Liver (tissue), 9 donors: ENCODE results near the gene KCNA2. TPM values are rescaled to one million over a fixed set of nuclear protein-coding genes. Genes with fewer than 3 reads are reported as not detected.

Experiments used
- DNase-seq: peaks from one replicate; pipeline ENCODE4 v3.0.0-alpha.2; 2017; ENCODE audit warnings: low spot score
- H3K27ac ChIP-seq, 2 donors: one replicate each; pipeline ENCODE4 v1.7.0; 2013; ENCODE audit warnings: inconsistent platforms in 2 of 2, low read length in 2 of 2, control low read depth in 1 of 2, low read depth in 1 of 2, mild to moderate bottlenecking in 1 of 2
- H3K27me3 ChIP-seq, 4 donors: one replicate each; pipeline versions ENCODE4 v1.6.1 to v1.7.0; 2013; ENCODE audit warnings: low read length in 3 of 4, inconsistent platforms in 1 of 4, mild to moderate bottlenecking in 1 of 4, moderate library complexity in 1 of 4; ENCODE audit not compliant: control insufficient read depth in 4 of 4, insufficient read depth in 4 of 4
- H3K36me3 ChIP-seq, 4 donors: one replicate each; pipeline versions ENCODE4 v1.6.1 to v1.7.0; 2013; ENCODE audit warnings: low read length in 3 of 4, mild to moderate bottlenecking in 3 of 4, low read depth in 1 of 4, moderate library complexity in 1 of 4; ENCODE audit not compliant: control insufficient read depth in 4 of 4, insufficient read depth in 3 of 4
- H3K4me1 ChIP-seq, 4 donors: one replicate each; pipeline versions ENCODE4 v1.6.1 to v1.7.0; 2013; ENCODE audit warnings: low read length in 3 of 4, mild to moderate bottlenecking in 3 of 4, moderate library complexity in 1 of 4; ENCODE audit not compliant: control insufficient read depth in 4 of 4, insufficient read depth in 4 of 4
- H3K4me3 ChIP-seq, 3 donors: one replicate each; pipeline versions ENCODE4 v1.6.1 to v1.7.0; 2013; ENCODE audit warnings: low read length in 3 of 3, control low read depth in 1 of 3, low read depth in 1 of 3, mild to moderate bottlenecking in 1 of 3
- H3K9ac ChIP-seq, 2 donors: one replicate each; pipeline ENCODE4 v1.7.0; 2013; ENCODE audit warnings: low read length in 2 of 2, mild to moderate bottlenecking in 2 of 2, moderate library complexity in 2 of 2, control low read depth in 1 of 2, low read depth in 1 of 2
- H3K9me3 ChIP-seq, 4 donors: one replicate each; pipeline versions ENCODE4 v1.6.1 to v1.7.0; 2013; ENCODE audit warnings: low read length in 3 of 4; ENCODE audit not compliant: control insufficient read depth in 4 of 4
- EGR1 ChIP-seq, 2 donors: IDR thresholded peaks; 2 replicates each; pipeline ENCODE4 v1.6.1; 2016 to 2018; ENCODE audit warnings: antibody characterized with exemption in 2 of 2, low read depth in 2 of 2
- FOXA1 ChIP-seq: IDR thresholded peaks from 2 replicates; pipeline ENCODE4 v1.6.1; 2016; ENCODE audit warnings: antibody characterized with exemption
- FOXA2 ChIP-seq: IDR thresholded peaks from 2 replicates; pipeline ENCODE4 v1.6.1; 2016; ENCODE audit warnings: antibody characterized with exemption
- GABPA ChIP-seq, 2 donors: IDR thresholded peaks in 1 of 2; conservative IDR thresholded peaks in 1 of 2; 2 replicates each; pipeline ENCODE4 v1.6.1; 2016; ENCODE audit warnings: antibody characterized with exemption in 2 of 2, mild to moderate bottlenecking in 1 of 2, moderate library complexity in 1 of 2
- HNF4A ChIP-seq, 2 donors: conservative IDR thresholded peaks; 2 replicates each; pipeline ENCODE4 v1.6.1; 2016; ENCODE audit warnings: antibody characterized with exemption in 2 of 2, mild to moderate bottlenecking in 2 of 2
- HNF4G ChIP-seq: IDR thresholded peaks from 2 replicates; pipeline ENCODE4 v1.6.1; 2016; ENCODE audit warnings: antibody characterized with exemption
- JUND ChIP-seq, 2 donors: IDR thresholded peaks; 2 replicates each; pipeline ENCODE4 v1.6.1; 2016; ENCODE audit warnings: antibody characterized with exemption in 2 of 2
- NR2F2 ChIP-seq: IDR thresholded peaks from 2 replicates; pipeline ENCODE4 v1.6.1; 2016; ENCODE audit warnings: antibody characterized with exemption
- RAD21 ChIP-seq, 2 donors: IDR thresholded peaks; 2 replicates each; pipeline ENCODE4 v1.6.1; 2016; ENCODE audit warnings: antibody characterized with exemption in 2 of 2, mild to moderate bottlenecking in 2 of 2
- RXRA ChIP-seq, 2 donors: IDR thresholded peaks; 2 replicates each; pipeline ENCODE4 v1.6.1; 2017 to 2018; ENCODE audit warnings: antibody characterized with exemption in 2 of 2, mild to moderate bottlenecking in 1 of 2
- SP1 ChIP-seq: IDR thresholded peaks from 2 replicates; pipeline ENCODE4 v1.6.1; 2018; ENCODE audit warnings: antibody characterized with exemption, mild to moderate bottlenecking
- TAF1 ChIP-seq: conservative IDR thresholded peaks from 2 replicates; pipeline ENCODE4 v1.6.1; 2016; ENCODE audit warnings: antibody characterized with exemption, mild to moderate bottlenecking
- YY1 ChIP-seq: IDR thresholded peaks from 2 replicates; pipeline ENCODE4 v1.6.1; 2016; ENCODE audit warnings: antibody characterized with exemption, mild to moderate bottlenecking
- ZBTB33 ChIP-seq: IDR thresholded peaks from 2 replicates; pipeline ENCODE4 v1.6.1; 2016; ENCODE audit warnings: antibody characterized with exemption
- WGBS: extraction: QIAGEN DNeasy Blood & Tissue Kit; methylation state at CpG from one replicate; pipeline ENCODE4 v1.1.7; 2013; 5-methylcytosine and 5-hydroxymethylcytosine counted together
- polyA plus RNA-seq, 2 donors: library from polyadenylated mRNA; stranded (reverse) in 1 of 2; unstranded in 1 of 2; fragments of 200-250 nt in 1 of 2; fragments of >200 nt in 1 of 2; fragmentation: Nextera tagmentation in 1 of 2; extraction: Ambion mirVana in 1 of 2; gene quantifications; one replicate each; pipeline versions ENCODE4 v1.2.1 to v1.2.3, GENCODE V29; 2013 to 2015
- total RNA-seq, 2 donors: library from RNA; depleted of rRNA; stranded (reverse); fragments of >200 nt; gene quantifications; one replicate each; pipeline ENCODE4 v1.2.3, GENCODE V29; 2014
- TF ChIP-seq, protein P1 (sequence below): fragments of 150-350 bp; IDR thresholded peaks from 2 replicates; pipeline ENCODE4 v1.5.1; 2017; ENCODE audit warnings: improper control_type of control experiment, low read depth, low read length; ENCODE audit not compliant: missing input control
- TF ChIP-seq, protein P2 (sequence below): IDR thresholded peaks from 2 replicates; pipeline ENCODE4 v1.6.1; 2016; ENCODE audit warnings: antibody characterized with exemption, mild to moderate bottlenecking
- TF ChIP-seq, protein P3 (sequence below): IDR thresholded peaks from 2 replicates; pipeline ENCODE4 v1.6.1; 2016; ENCODE audit warnings: antibody characterized with exemption
- TF ChIP-seq, protein P4 (sequence below): IDR thresholded peaks from 2 replicates; pipeline ENCODE4 v1.6.1; 2016; ENCODE audit warnings: antibody characterized with exemption
- donor health status: healthy.
- donor health status: healthy.
- donor health status: healthy.
- donor health status: healthy.
- donor health status: healthy.

Gene KCNA2
- total and polyA plus RNA-seq, 4 donors = 0.02 to 0.08 TPM; not detected in 2

DNA sequence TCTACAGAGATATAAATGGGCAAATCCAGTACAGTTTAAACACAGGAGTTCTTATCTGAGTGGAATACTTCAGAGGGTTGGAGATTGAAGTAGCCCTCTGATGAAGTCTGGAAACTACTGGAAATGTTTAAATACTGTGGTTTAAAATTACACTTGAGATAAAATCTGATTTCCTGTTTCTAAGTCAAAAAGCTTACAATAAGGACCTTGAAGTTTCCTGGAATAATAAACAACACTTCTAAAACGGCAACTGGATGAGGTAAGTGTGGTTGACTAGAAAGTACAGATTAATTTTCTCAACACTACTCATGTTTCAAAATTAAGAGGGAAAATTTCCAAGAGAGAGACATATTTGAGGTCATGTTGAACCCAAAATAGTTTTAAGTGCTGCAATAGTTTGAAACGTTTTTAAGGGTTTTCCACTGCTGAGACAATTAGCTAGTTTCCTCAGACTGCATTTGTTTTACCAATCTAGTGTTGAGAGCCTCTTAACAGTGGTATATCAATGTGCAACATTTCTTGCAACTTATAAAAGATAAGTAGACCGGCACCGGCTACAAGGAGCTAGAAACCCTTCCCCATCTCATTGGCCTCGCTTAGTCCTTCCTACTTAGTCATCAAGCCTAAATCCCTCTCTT, 41.2 kb upstream of the KCNA2 start:
- Histone ChIP-seq H3K4me3 (no peak overlapping the region), H3K9me3 (no peaks in the 10 kb centered on the region), H3K27me3 (peaks cover 0 to 6% (median 0%) of the 10 kb centered on the region in 4 donors), H3K4me1 (no peaks in the 10 kb centered on the region), H3K9ac (no peak overlapping the region), H3K36me3 (no peaks in the 10 kb centered on the region), H3K27ac (no peak overlapping the region)
- TF ChIP-seq RXRA (IDR thresholded peaks at IDR 0.05) (no peak), JUND (IDR thresholded peaks at IDR 0.05) (no peak), NR2F2 (no peak), GABPA (IDR thresholded peaks at IDR 0.05 in 1 of 2, conservative IDR thresholded peaks at IDR 0.05 in 1 of 2) (no peak), EGR1 (IDR thresholded peaks at IDR 0.05; ENCODE audit: low read depth in 2 of 2) (no peak), RAD21 (IDR thresholded peaks at IDR 0.05) (no peak), SP1 (no peak), FOXA1 (no peak), ZBTB33 (no peak), FOXA2 (no peak), HNF4G (no peak), TAF1 (no peak), HNF4A (conservative IDR thresholded peaks at IDR 0.05) (no peak), YY1 (no peak)
- TF ChIP-seq, protein P1, sequence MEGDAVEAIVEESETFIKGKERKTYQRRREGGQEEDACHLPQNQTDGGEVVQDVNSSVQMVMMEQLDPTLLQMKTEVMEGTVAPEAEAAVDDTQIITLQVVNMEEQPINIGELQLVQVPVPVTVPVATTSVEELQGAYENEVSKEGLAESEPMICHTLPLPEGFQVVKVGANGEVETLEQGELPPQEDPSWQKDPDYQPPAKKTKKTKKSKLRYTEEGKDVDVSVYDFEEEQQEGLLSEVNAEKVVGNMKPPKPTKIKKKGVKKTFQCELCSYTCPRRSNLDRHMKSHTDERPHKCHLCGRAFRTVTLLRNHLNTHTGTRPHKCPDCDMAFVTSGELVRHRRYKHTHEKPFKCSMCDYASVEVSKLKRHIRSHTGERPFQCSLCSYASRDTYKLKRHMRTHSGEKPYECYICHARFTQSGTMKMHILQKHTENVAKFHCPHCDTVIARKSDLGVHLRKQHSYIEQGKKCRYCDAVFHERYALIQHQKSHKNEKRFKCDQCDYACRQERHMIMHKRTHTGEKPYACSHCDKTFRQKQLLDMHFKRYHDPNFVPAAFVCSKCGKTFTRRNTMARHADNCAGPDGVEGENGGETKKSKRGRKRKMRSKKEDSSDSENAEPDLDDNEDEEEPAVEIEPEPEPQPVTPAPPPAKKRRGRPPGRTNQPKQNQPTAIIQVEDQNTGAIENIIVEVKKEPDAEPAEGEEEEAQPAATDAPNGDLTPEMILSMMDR = no peak
- TF ChIP-seq, protein P2, sequence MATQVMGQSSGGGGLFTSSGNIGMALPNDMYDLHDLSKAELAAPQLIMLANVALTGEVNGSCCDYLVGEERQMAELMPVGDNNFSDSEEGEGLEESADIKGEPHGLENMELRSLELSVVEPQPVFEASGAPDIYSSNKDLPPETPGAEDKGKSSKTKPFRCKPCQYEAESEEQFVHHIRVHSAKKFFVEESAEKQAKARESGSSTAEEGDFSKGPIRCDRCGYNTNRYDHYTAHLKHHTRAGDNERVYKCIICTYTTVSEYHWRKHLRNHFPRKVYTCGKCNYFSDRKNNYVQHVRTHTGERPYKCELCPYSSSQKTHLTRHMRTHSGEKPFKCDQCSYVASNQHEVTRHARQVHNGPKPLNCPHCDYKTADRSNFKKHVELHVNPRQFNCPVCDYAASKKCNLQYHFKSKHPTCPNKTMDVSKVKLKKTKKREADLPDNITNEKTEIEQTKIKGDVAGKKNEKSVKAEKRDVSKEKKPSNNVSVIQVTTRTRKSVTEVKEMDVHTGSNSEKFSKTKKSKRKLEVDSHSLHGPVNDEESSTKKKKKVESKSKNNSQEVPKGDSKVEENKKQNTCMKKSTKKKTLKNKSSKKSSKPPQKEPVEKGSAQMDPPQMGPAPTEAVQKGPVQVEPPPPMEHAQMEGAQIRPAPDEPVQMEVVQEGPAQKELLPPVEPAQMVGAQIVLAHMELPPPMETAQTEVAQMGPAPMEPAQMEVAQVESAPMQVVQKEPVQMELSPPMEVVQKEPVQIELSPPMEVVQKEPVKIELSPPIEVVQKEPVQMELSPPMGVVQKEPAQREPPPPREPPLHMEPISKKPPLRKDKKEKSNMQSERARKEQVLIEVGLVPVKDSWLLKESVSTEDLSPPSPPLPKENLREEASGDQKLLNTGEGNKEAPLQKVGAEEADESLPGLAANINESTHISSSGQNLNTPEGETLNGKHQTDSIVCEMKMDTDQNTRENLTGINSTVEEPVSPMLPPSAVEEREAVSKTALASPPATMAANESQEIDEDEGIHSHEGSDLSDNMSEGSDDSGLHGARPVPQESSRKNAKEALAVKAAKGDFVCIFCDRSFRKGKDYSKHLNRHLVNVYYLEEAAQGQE = no peak
- TF ChIP-seq, protein P3, sequence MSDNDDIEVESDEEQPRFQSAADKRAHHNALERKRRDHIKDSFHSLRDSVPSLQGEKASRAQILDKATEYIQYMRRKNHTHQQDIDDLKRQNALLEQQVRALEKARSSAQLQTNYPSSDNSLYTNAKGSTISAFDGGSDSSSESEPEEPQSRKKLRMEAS = no peak
- TF ChIP-seq, protein P4, sequence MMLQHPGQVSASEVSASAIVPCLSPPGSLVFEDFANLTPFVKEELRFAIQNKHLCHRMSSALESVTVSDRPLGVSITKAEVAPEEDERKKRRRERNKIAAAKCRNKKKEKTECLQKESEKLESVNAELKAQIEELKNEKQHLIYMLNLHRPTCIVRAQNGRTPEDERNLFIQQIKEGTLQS = no peak
- DNase-seq = no peak
- WGBS = 39% methylated on average over 5 of the region's 5 CpGs
